ENCODE measurements around the gene OSBPL2.
A peak's percentile ranks its signal among the peaks of the same experiment; 100 is the strongest.

Gene OSBPL2

GRCh38 chr20:62277253-62277652 lies 38.9 kb downstream of the OSBPL2 start:
- DNase-seq (ENCODE audit: insufficient read length, low spot score) = no peak
- peak; percentile 69 for FAIRE-seq

- no peak for FAIRE-seq
- DNase-seq (ENCODE audit: insufficient read length, low spot score) = no peak
Observed at GRCh38 chr20:62280303-62280702, 42.0 kb downstream of the OSBPL2 start.

GRCh38 chr20:62281161-62281933 lies 43.0 kb downstream of the OSBPL2 start:
- peak; percentile 16 for FAIRE-seq

GRCh38 chr20:62282103-62282502 lies 43.8 kb downstream of the OSBPL2 start:
- FAIRE-seq (no peak), DNase-seq (ENCODE audit: insufficient read length, low spot score) (no peak)

More at GRCh38 chr20:62281161-62281933, 43.0 kb downstream of the OSBPL2 start:
- no peak for DNase-seq (ENCODE audit: insufficient read length, low spot score)

- DNase-seq (ENCODE audit: insufficient read length, low spot score) (no peak), FAIRE-seq (peak; percentile 79)
Observed at GRCh38 chr20:62282877-62283503, 44.7 kb downstream of the OSBPL2 start.

GRCh38 chr20:62284448-62284847 lies 46.1 kb downstream of the OSBPL2 start:
- no peak for DNase-seq (ENCODE audit: insufficient read length, low spot score)
- no peak for FAIRE-seq

GRCh38 chr20:62285151-62285550 lies 46.8 kb downstream of the OSBPL2 start:
- no peak for DNase-seq (ENCODE audit: insufficient read length, low spot score)
- peak; percentile 63 for FAIRE-seq

- DNase-seq (ENCODE audit: insufficient read length, low spot score) (no peak), FAIRE-seq (peak; percentile 90)
Observed at GRCh38 chr20:62285722-62286121, 47.4 kb downstream of the OSBPL2 start.

GRCh38 chr20:62286493-62287064 lies 48.3 kb downstream of the OSBPL2 start:
- FAIRE-seq (peak; percentile 95), DNase-seq (ENCODE audit: insufficient read length, low spot score) (no peak)

- FAIRE-seq (peak; percentile 85), DNase-seq (ENCODE audit: insufficient read length, low spot score) (no peak)
Observed at GRCh38 chr20:62287129-62287528, 48.8 kb downstream of the OSBPL2 start.

GRCh38 chr20:62287759-62288534 lies 49.6 kb downstream of the OSBPL2 start:
- DNase-seq (ENCODE audit: insufficient read length, low spot score) = no peak
- FAIRE-seq = peak; percentile 36

- peak; percentile 85 for FAIRE-seq
- DNase-seq (ENCODE audit: insufficient read length, low spot score) = no peak
Observed at GRCh38 chr20:62288535-62289105, 50.3 kb downstream of the OSBPL2 start.

GRCh38 chr20:62289131-62289530 lies 50.8 kb downstream of the OSBPL2 start:
- DNase-seq (ENCODE audit: insufficient read length, low spot score) (no peak), FAIRE-seq (no peak)

- DNase-seq (ENCODE audit: insufficient read length, low spot score) = no peak
- FAIRE-seq = no peak
Observed at GRCh38 chr20:62289898-62290297, 51.6 kb downstream of the OSBPL2 start.

- FAIRE-seq (peak; percentile 80), DNase-seq (ENCODE audit: insufficient read length, low spot score) (no peak)
Observed at GRCh38 chr20:62291251-62292066, 53.1 kb downstream of the OSBPL2 start.

GRCh38 chr20:62292108-62292507 lies 53.8 kb downstream of the OSBPL2 start:
- FAIRE-seq = no peak
- no peak for DNase-seq (ENCODE audit: insufficient read length, low spot score)

GRCh38 chr20:62293111-62293784 lies 54.9 kb downstream of the OSBPL2 start:
- no peak for FAIRE-seq
- no peak for DNase-seq (ENCODE audit: insufficient read length, low spot score)

- FAIRE-seq = peak; percentile 67
- no peak for DNase-seq (ENCODE audit: insufficient read length, low spot score)
Observed at GRCh38 chr20:62293946-62294345, 55.6 kb downstream of the OSBPL2 start.

GRCh38 chr20:62294516-62294915 lies 56.2 kb downstream of the OSBPL2 start:
- FAIRE-seq (no peak), DNase-seq (ENCODE audit: insufficient read length, low spot score) (no peak)

All from HTR-8/SVneo (cell line).